Astrocyte (in vitro differentiated cells and primary cell): Measurements from ENCODE around the gene SCRN2.

Experiments
- CTCF ChIP-seq: IDR thresholded peaks from 2 replicates; pipeline ENCODE4 v1.5.1; 2011; ENCODE audit warnings: low read depth, mild to moderate bottlenecking, inconsistent platforms, low read length, moderate library complexity; ENCODE audit not compliant: insufficient read depth
- EZH2 ChIP-seq: IDR thresholded peaks from 2 replicates; pipeline ENCODE4 v1.6.1; 2012; ENCODE audit warnings: mild to moderate bottlenecking, low read length, inconsistent platforms; ENCODE audit not compliant: insufficient read depth

DNA sequence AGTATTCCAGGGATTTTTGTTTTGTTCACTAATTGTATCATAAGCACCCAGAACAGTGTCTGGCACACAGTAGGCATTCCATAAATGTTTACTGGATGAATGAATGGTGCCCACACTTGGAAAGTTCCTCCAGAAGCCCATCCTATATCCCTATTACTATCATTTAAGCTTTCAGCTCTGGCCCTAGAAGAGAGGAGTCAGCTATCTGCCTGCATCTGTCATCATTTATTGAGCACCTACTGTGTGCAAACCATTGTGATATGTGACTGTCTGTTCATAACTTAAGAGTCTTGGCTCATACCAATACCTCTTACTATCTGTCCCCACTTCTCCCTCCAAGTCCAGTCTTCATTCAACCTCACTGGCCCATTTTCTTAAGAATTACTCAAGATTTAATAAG, 30.0 kb upstream of the SCRN2 start:
- TF ChIP-seq CTCF (no peak), EZH2 (no peak)
